NCI-H2227 (cell line): ENCODE data around the gene ATXN7L3.
A peak's percentile ranks its signal among the peaks of the same experiment; 100 is the strongest.
"Not testable (repeated sequence)": the region's sequence is repeated elsewhere in the genome, so short reads cannot be mapped to it uniquely, and the experiment has no call there.

Source experiments
- DNase-seq: peaks from one replicate; lab custom pipeline; 2025; ENCODE audit not compliant: unreplicated experiment; lab: John Stamatoyannopoulos, UW

ATXN7L3 gene, protein sequence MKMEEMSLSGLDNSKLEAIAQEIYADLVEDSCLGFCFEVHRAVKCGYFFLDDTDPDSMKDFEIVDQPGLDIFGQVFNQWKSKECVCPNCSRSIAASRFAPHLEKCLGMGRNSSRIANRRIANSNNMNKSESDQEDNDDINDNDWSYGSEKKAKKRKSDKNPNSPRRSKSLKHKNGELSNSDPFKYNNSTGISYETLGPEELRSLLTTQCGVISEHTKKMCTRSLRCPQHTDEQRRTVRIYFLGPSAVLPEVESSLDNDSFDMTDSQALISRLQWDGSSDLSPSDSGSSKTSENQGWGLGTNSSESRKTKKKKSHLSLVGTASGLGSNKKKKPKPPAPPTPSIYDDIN

DNA sequence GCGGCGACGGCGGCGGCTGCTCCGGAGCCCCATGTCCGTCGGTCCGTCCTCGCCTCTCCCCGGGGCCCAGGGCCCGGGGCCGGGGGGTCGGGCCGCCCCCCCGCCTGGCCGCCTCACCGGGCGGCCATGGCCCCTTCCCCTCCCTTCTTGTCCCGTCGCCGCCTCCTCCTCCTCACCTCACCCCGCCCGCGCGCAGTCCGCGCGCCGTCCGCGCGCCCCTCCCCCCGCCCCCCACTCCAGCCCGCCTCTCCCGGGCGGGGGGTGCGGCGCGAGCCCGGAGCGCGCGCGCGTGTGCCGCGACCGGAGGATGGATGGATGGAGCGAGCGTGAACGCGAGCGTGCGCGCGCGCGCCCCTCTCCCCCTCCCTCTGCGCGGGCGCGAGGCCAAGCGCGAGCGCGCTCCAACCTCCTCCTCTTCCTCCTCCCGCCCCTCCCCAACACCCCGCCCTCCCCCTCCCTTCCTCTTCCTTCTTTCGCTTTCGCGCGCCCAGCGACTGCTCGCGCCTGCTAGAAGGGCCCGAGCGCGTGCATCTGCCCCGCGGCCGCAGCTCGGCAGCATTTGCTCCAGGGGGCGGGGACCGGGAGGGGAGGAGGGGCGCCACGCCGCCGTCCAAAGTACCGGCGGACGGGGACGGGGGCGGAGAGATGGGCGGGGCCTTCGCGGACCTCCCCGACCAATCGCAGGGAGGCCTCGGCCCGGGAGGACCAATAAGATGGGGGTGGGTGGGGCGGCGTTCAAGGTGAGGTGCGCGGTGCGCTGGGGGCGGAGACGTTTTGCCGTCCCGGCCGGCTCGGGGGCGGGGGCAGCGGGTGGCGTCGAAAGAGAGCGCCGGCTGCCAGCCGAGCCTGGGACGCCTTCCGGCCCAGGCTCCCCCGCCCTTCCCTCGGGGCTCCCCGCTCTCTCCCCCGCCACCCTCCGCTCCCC, at the start of gene ATXN7L3:
TSS of gene ATXN7L3 (minus strand) at position 332 of the 925 bp plus-strand sequence. CDS start 1,814 bp downstream, outside the sequence.
- peak; percentile 98 for DNase-seq

DNA sequence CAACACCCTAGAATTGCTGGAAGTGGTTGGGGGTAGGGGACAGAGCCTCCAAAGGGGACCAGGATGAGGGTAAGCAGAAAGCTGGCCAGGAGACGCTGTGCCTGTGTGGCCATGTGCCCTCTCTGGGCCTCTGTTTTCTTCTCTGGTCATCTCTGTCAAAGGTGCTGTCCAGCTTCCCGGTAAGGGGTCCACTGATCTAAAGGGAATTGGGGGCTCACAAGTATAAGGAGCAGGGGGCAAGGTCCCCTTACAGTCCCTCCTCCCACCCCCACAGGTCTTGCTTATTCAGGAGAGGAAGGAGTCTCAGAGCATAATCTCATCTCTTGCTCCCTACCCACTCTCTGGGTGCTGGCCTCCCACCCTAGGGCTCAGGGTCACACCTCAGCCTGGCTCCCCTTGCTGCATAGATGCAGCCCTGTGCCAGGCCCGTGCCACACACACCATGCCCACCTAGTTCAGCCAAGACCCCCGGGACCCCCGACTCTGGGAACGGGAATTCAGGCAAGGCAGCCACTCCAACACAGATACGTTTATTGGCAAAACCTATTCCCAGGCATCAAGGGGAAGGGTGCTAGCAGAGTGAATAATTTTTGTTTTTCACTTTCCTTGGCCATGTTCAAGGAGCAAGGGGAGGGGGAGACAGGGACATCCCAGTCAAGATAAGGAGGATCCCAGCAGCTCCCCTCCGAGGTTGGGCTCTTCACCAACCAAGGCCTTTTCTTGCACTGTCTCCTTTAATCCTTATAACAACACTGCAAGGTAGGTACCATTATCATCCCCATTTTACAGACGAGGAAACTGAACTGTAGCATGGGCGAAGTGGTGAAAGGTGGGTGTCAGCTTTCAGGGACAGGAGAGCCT, 48.4 kb upstream of the ATXN7L3 start:
- no peak for DNase-seq

GRCh38 chr17:44247440-44247841, 47.8 kb upstream of the ATXN7L3 start:
- no peak for DNase-seq

DNA sequence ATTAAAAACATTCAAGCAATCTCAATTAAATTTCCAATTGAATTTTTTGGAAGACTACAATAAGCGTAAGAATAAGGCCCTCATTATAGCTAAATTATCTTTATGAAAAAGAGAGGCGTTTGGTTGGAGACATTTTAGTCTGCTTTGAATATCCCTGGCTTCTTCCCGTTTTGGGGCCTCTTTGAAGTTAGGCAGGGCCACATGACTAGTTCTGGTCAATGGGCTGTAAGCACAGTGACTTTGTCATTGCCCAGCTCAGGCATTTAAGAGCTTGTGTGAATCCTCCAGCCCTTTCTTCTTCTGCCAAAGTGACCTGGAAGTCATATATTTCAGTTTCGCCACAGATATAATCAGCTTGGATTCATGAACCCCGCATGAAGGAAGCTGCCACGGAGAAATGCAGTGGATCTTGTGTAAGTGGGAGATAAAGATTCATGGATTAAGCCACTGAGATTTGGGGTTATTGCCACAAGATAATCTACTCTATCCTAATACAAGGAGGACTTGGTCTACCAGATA, 41.5 kb upstream of the ATXN7L3 start:
- no peak for DNase-seq

GRCh38 chr17:44237886-44238285, 38.2 kb upstream of the ATXN7L3 start:
- DNase-seq, result not testable (repeated sequence)

GRCh38 chr17:44236444-44236991, 36.8 kb upstream of the ATXN7L3 start:
- no peak for DNase-seq

GRCh38 chr17:44235583-44235936, 35.9 kb upstream of the ATXN7L3 start:
- DNase-seq, result no peak

GRCh38 chr17:44233582-44233981, 33.9 kb upstream of the ATXN7L3 start:
- DNase-seq, result no peak

DNA sequence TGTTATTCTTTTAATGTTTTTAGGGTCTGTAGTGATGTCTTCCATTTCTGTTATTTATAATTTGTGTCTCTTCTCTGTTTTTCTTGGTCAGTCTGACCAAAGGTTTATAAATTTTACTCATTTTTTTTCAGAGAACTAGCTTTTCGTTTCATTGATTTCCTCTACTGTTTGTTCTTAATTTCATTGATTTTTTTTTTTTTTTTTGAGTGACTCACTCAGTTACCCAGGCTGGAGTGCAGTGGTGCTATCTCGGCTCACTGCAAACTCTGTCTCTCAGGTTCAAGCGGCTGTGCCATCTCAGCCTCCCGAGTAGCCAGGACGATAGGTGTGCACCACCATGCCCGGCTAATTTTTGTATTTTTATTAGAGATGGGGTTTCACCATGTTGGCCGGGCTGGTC, 32.4 kb upstream of the ATXN7L3 start:
- no peak for DNase-seq

DNA sequence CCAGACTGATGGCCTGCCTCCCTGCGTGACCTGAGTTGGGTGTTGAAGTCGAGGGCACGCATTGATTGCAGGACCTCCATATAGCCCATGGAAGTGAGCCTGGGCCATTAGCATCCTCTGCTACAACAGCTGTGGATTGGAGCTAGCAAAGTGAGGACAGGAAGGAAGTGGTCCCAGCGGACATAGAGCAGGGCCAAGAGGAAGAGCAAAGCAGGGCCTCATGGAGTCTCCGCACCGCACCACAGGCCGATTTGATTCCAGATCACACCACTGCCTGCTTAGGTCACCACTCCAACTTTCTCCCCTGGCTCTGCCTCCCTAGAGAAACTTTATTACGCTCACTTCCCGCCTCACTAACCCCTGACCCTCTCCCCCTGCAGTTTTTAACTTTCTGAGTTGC, 30.5 kb upstream of the ATXN7L3 start:
- no peak for DNase-seq

GRCh38 chr17:44229090-44229489, 29.4 kb upstream of the ATXN7L3 start:
- DNase-seq, result no peak

GRCh38 chr17:44223541-44224071, 23.9 kb upstream of the ATXN7L3 start:
- DNase-seq, result no peak

- peak; percentile 88 for DNase-seq
Observed at GRCh38 chr17:44222112-44222869, 22.6 kb upstream of the ATXN7L3 start.

DNA sequence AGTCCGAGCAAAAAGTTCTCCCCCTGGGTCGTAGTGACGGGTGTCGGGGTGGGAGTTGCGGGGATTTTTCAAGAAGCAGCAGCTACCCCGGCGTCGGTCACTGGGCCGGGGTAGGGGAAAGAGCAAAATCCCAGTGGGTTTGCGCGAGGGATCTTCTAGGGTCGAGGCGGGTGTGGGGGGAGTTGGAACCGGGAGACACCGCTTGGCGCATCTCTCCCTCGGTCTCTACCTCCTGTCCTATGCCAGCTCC, 22.1 kb upstream of the ATXN7L3 start:
- DNase-seq, result no peak

- peak; percentile 85 for DNase-seq
Observed at GRCh38 chr17:44221084-44221861, 21.6 kb upstream of the ATXN7L3 start.

DNA sequence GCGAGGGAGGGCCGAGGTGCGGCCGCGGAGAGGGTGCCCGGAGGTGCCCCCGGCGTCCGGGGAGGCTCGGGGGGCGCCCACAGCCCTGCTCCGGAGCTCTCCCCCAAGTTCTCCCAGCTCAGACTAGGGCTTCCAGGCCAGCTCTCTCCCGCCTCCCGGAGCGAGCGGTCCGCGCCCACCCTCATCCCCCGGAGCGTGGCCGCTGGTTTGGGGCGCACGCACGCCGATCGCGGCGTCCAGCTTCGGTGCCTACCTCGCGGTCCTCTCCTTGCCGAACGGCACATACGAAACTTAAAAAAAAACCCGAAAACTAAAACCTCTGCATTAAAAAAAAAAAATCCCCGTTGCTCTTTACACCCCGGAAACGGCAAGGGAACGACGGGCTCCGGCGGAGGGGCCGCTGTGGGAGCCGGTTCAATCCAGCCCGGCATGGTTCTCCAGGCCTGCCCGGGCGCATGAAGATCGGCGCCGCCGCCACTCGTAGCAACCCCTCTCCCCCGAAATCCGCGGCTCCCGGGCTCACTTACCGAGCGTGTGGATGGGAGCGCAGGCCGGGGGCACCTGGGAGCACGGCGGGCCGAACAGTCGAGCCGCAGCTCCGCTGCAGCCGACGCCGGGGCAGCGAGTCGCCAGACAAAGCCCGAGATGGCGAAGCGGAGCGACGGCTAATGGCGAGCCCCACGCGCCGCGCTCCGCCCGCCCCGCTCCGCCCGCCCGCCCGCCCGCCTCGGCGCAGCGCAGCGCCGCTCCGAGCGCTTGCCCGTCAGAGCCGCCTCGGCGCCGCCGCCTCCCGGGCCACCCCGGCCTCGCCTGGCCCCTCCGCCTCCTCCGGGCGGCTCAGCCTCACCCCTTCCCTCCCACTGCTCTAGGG, 20.8 kb upstream of the ATXN7L3 start:
- peak; percentile 70 for DNase-seq

DNA sequence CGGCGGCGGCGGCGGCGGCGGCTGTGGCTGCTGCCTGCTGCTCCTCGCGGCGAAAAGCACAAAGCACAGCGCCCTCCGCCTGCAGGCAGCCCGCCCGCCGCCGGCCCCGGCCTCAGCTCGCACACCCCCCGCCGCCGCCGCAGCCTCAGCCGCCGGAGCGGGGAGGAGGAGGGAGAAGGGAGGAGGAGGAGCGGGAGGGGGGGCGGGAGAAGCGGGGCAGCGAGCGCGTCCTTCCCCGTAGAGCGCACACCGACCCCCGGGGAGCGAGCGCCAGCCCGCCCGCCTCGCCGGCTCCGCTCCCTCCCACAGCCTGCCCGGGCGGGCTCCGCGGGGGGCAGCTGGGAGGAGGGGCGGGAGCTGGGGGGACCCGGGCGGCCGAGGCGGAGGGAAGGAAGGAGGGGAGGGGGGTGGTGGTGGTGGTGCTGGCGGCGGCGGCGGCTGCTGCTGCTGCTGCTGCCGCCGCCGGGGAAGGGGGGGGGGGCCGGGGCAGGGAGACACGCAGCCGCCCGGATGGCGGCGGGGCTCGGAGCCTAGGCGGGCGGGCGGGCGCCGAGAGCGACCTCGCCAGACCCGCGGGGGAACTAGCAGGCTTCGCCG, 20.0 kb upstream of the ATXN7L3 start, which contains the start of gene UBTF:
TSS of gene UBTF (minus strand) at position 60 of the 597 bp plus-strand sequence. CDS start 1,446 bp downstream, outside the sequence.
- peak; percentile 89 for DNase-seq
